Measurements from ENCODE around the gene TLL1.

The TLL1 gene

GRCh38 chr4:165967486-165967885, 94.4 kb downstream of the TLL1 start:
- H3K4me3 ChIP-seq (ENCODE audit: low read depth, low read length) = no peak overlapping the region
- TF ChIP-seq CTCF (IDR thresholded peaks at IDR 0.05; ENCODE audit: low read depth, low read length) = no peak

DNA sequence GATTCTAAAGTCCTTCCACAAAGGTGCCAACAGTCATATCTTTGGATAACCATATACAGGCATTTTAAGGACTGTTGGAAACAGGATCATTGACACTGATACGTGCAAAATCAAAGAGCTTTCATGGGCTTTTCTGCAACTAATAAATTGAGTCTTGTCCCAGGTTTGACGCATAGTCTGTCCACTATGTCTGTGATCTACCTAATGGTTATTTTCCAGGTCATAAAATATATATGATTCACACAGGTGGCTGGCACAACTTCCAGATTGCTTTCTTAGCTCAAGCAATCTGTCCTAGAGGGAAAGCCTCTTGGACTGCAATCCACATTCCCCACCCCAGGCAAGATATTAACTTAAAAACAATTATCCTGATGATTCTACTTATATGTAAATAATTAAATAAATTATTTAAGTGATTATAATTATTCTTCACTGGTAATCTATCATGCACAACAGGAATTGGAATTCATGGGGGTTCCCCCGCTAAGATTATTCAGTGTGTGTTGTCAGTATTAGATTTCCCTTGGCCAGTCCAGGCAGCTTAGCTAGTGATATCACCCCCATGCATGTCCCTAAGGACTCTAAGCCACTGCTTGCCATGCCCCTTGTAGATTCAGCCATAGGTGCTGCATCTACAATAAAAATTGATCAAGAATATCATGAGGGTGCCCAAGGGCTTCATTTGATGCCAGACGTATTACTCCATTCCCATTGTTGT, 97.8 kb downstream of the TLL1 start:
- TF ChIP-seq CTCF (IDR thresholded peaks at IDR 0.05; ENCODE audit: low read depth, low read length) = no peak
- H3K4me3 ChIP-seq (ENCODE audit: low read depth, low read length) = no peak overlapping the region

DNA sequence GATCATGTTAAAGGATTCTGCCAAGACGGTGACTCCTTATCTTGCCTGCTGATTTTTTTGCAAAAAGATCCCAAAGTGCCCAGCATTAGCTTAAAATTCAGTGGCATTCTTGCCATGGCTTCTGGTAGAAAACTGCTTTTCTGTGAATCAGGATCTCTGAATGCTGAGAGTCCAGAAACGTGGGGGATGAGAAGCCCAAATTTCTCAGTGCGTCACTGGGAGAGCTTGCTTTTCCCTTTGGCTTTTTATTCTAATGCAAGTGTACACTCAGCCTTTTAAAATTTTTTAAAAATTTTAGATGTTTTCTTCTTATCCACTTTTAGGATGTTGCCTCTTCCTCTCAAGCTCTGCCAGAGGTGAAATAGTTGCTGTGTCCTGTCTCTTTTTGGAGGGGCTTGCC, 98.4 kb downstream of the TLL1 start:
- H3K4me3 ChIP-seq (ENCODE audit: low read depth, low read length) = no peak overlapping the region
- TF ChIP-seq CTCF (IDR thresholded peaks at IDR 0.05; ENCODE audit: low read depth, low read length) = no peak

DNA sequence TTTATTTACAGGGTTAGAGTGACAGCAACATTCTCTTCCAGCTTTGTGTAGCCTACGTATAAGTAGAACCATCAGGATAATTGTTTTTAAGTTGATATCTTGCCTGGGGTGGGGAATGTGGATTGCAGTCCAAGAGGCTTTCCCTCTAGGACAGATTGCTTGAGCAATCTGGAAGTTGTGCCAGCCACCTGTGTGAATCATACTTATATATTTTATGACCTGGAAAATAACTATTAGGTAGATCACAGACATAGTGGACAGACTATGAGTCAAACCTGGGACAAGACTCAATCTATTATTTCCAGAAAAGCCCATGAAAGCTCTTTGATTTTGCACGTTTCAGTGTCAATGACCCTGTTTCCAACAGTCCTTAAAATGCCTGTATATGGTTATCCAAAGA, 98.9 kb downstream of the TLL1 start:
- no peak overlapping the region for H3K4me3 ChIP-seq (ENCODE audit: low read depth, low read length)
- TF ChIP-seq CTCF (IDR thresholded peaks at IDR 0.05; ENCODE audit: low read depth, low read length) = no peak

GRCh38 chr4:165972747-165973146, 99.7 kb downstream of the TLL1 start:
- no peak overlapping the region for H3K4me3 ChIP-seq (ENCODE audit: low read depth, low read length)
- no peak for TF ChIP-seq CTCF (IDR thresholded peaks at IDR 0.05; ENCODE audit: low read depth, low read length)

GRCh38 chr4:165982934-165983333, 109.9 kb downstream of the TLL1 start:
- no peak overlapping the region for H3K4me3 ChIP-seq (ENCODE audit: low read depth, low read length)
- no peak for TF ChIP-seq CTCF (IDR thresholded peaks at IDR 0.05; ENCODE audit: low read depth, low read length)

DNA sequence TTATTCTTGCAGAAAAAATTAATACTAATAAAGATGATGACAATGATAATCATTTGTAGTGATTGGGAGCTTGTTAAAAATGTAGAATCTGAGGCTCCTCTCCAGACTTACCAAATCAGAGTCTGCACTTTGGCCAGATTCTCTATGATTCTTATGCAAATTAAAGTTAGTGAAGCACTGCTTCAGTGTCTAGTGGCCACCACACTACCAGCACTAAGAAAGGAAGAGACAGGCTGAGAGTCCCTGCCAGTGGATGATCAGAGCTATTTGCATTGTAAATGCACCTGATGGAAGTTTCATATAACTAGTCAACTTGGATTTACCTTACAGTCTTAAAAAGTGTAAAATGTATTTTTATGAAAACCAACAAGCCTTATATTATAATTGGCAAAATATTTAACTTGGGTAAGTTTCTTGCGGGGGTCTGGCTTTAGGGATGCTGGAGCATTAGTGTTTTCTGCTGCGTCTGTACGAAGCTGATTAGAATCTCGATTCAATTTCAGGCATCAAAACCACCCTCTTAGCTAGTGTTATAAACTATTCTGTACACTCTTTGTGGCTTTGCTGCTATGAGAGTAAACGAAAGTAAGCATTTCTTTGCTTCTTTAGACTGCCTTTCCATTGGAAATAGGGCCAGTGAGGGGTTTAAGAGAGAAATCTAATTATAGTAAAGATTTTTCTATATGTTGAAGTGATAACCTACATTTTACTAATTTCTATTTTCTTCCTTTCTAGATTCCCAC, 114.1 kb downstream of the TLL1 start:
- no peak for TF ChIP-seq CTCF (IDR thresholded peaks at IDR 0.05; ENCODE audit: low read depth, low read length)
- H3K4me3 ChIP-seq (ENCODE audit: low read depth, low read length) = no peak overlapping the region
